GM19025 (cell line): ENCODE data around the gene HADHB.
"Not testable (repeated sequence)": the region's sequence is repeated elsewhere in the genome, so short reads cannot be mapped to it uniquely, and the experiment has no call there.

Source experiments
- ATAC-seq: cut with Tn5 transposase; IDR thresholded peaks from one replicate; pipeline ENCODE4 v1.9.1; 2021; ENCODE audit warnings: mild to moderate bottlenecking, low read depth, moderate library complexity; ENCODE audit not compliant: unreplicated experiment

The HADHB gene

DNA sequence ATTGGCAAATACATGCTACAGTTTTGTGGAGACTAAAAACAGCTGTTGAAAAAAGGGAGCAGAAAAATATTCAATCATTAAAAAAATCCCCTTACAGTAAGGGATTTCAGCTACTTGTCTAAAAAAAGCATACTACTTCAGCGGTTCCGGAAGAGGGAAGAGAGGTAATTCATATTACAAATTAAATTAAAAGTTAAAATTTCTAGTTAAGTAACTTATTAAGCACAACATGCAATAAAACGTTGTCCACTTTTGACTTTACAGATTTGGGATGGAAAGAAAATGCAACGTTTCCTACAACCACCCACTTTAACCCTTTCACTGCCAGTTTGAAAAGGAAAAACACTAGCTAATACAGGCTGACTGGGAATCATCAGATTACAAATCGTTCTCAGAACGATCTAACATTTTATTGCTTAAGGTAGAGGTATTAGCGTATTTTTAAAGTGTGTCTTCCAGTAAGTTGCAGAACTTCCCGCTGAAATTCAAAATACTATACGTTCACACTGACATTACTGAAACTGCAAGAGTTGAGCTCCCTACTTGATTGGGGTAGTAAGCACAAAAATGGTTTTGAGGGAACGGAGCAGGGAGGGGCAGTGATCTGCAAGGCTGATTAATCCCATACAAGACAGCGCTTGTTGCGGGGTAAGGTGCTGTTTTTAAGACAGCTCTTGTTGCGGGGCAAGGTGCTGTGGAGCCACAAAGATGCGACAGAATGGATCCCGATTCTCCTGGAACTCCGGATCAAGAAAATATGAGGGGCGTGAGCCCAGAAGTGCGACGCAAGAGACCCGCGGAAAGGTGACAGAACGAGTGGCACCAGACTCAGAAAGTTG, 1.1 kb upstream of the HADHB start:
- ATAC-seq, result no peak

DNA sequence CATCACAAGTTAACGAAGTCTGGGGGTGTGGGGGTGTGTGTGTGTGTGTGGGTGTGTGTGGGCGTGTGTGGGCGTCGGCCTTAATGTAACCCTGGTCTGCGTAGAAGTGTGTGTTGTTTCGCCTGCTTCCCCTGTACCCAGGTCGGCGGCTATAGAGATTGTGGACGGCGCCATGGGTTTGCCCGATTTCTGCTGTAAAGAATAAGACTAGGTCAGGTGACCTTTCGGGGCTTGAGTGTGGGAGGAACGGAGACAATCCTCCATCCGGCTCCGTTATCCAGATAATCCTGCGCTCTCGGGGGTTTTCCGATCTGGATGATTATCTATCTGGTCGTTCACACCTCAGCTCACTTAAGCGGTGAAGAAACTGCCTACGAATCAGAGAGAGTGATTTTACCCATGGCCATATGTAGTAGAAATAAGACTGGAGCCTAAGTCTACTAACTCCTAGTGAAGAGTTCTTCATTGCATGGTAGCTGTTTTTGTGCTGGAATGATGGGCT, 543 bp downstream of the HADHB start:
- no peak for ATAC-seq

DNA sequence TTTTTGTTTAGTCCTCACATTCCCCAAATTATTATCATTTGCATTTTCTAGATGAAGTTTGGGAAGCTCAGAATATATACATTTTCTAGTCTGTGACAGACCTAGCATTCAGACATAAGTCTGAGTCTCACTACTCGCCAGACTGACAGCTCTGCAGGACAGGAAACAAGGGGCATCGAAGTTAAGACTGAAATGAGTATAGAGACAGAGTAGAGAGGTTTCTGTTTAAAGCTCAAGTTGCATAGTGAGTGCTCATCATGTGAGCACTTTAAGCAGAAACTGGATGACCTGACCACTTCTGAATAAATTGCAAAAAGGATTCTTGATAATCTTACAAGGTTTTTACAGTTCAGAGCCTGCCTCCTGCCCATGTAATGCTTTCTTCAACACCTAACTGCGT, 1.1 kb downstream of the HADHB start:
- peak; percentile 47 for ATAC-seq

DNA sequence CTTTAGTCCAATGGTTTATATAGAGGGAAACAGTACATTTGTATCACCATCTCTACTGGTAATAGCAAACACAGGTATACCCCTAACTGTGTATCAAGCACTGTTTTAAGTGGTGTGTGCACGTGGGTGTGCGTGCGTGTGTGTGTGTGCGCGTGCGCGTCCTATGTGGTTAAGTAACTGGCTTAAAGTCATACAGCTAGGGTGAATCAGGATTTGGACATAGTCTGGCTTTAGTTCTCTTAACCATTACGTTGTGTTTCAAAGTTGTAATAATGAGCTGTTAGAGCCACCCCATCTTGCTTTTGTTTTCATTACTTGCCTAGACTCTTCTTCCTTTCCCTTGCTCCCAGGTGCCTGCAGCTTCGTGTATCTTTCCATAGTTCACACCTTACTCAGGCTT, 2.1 kb downstream of the HADHB start:
- no peak for ATAC-seq

DNA sequence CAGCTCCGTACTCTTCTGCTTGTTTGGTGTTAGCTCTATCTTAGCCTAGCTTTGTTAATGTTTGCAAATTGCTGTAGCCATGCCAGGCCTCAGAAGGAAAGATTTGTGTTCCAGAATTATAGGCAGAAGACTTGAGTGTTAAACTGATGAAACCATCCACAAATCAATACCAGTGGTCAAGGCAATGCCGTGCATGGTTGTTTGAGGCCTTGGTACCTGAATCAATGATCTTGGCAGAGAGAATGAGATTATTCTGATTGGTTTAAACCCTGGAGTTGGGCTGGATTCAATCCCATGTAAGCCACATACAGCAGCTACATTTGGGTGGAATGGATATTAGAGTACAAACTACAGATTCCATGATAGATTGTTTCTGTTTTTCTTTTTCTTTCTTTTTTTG, 4.9 kb downstream of the HADHB start:
- ATAC-seq, result no peak

DNA sequence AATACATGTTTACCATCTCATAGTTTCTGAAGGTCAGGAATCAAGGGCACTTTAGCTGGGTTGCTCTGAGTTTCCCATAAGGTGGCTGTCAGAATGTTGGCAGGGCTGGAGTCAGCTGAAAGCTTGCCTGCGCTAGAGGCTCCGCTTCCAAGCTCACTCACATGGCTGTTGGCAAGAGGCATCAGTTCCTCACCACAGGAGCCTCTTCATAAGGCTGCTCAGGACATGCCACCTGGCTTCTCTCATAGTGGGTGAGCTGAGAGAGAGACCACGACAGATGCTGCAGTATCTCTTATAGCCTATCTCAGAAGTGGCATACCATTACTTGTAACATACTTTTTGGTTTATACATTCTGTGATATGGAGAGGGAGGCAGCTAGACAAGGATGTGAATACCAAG, 7.2 kb downstream of the HADHB start:
- no peak for ATAC-seq

DNA sequence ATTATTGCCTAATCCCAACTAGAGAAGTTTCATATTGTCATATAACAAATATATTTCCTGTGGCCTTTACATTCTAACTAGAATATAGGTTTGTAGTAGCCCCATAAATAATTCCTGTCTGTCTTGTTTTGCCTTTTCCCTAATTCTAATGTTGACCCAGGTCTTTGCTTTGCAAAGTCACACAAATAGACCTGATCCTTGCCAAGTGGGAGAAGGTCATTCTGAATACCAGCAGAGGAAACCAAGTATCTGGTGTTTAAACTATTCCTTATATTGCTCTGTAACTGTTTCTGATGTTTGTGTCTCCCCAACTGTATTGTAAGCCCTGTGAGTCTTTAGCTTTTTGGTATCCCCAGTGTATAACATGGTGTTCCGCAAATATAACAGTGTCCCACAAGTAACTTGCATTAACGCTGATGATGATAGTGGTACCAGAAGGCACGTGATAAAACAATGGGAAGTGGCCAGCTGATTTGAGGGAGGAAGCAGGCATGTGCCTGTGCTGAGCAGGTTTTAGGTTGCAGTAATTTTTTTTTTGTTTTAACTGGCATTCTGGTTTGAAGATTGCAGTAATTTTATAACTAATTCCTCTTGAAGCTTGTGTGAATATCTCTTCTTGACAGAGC, 11.1 kb downstream of the HADHB start:
- no peak for ATAC-seq

DNA sequence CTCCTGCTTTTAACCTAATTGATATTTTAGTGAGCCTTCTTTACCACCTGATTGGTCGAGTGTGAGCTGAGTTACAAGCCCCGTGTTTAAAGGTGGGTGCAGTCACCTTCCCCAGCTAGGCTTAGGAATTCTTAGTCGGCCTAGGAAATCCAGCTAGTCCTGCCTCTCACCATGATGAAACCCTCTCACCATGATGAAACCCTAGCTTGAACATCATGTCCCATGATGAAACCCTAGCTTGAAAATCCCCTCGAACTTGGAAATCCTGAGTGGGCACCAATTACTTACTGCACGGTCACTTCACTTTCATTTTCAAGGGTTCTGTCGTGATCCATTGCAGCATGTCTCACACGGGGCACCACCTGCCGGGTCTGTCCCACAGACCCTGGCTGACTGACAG, 14.1 kb downstream of the HADHB start:
- not testable (repeated sequence) for ATAC-seq

DNA sequence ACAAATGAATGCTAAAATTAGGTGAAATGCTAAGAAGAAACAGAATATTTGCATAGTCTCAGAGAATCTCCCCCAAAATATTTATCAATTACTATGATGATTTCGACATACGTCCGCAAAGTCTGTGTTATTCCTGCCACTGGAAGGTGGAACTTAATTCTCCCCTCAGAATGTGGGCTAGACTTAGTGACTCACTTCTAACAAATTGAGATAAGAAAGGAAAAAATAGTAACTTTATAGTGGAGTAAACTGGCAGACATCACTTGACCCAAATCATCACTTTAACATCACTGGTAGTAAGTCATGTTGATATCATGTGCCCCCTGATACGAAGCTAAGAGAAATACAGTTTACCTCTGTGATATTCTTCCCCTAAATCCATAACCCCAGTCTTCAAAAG, 23.5 kb downstream of the HADHB start:
- no peak for ATAC-seq

DNA sequence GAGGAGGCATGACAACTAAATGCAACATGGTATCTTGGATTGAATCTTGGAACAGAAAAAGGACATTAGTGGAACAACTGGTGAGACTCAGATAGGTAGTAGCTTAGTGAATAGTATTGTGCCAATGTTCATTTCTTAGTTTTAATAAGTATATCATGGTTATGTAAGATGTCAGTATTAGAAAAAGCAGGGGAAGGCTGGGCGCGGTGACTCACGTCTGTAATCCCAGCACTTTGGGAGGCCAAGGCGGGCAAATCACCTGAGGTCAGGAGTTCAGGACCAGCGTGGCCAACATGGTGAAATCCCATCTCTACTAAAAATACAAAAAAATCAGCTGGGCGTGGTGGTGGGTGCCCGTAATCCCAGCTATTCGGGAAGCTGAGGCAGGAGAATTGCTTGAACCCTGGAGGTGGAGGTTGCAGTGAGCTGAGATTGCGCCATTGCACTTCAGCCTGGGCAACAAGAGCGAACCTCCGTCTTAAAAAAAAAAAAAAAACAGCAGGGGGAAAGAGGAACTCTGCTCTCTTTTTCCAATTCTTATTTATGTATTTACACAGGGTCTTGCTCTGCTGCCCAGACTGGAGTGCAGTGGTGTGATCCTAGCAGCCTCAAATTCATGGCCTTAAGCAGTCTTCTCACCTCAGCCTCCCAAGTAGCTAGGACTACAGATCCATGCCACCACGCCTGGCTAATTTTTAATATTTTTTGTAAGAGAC, 24.1 kb downstream of the HADHB start:
- not testable (repeated sequence) for ATAC-seq

DNA sequence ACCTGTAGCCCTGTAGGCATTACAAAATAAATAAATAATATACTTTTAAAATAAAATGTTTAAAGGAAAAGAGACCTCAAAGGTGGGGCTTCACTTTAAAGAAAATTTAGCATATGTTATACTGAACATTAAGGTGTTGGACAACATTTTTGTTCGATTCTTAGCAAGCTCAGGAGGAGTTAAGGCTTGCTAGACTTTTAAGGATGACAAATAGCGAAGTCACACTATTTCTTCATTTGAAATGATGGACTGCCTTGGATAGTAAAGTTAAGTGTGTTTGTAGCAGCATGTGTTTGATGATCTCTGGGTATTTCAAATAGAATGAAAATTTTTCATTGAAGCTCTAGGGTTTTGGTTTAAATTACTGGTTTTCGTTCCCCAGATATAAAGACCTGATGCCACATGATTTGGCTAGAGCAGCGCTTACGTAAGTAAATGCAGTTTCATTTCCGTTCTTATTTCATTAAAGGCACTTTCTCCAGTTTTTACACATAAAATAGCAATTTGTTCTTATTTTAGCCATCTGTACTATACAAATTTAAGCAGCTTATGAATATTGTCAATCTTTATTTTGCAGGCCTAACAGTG, 24.9 kb downstream of the HADHB start:
- no peak for ATAC-seq

DNA sequence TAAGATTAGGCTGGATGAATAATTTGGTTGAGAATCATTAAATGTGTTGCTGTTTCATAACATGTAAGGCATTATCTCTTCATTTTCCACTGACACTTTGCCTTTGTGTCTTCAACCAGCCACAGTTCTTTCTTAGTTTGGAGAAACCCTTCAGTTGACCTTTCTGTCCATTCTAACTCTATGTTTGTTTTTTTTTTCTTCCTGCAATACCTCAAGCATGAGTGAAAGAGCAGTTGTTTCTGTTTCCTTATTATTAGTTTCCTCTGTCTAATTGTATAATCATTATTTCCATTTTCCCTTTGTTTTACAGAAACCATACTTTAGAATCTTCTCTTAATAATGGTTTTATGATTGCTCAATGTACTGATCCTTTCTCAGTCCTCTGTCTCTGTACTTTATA, 25.6 kb downstream of the HADHB start:
- ATAC-seq, result no peak

DNA sequence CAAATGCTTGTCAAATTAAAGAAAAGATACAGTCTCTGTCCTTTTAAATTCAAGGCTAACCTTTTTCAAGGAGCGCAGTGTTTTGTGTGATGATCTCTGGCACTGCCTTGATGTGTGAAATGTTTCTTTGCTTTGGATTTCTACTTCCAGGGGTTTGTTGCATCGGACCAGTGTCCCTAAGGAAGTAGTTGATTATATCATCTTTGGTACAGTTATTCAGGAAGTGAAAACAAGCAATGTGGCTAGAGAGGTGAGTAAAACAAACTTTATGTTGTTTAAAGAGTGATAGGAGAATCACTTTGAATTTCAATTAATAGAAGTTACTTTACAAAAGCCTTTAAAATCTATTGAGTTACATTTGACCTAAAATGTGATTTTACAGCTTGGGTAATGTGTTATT, 28.8 kb downstream of the HADHB start:
- ATAC-seq, result no peak

DNA sequence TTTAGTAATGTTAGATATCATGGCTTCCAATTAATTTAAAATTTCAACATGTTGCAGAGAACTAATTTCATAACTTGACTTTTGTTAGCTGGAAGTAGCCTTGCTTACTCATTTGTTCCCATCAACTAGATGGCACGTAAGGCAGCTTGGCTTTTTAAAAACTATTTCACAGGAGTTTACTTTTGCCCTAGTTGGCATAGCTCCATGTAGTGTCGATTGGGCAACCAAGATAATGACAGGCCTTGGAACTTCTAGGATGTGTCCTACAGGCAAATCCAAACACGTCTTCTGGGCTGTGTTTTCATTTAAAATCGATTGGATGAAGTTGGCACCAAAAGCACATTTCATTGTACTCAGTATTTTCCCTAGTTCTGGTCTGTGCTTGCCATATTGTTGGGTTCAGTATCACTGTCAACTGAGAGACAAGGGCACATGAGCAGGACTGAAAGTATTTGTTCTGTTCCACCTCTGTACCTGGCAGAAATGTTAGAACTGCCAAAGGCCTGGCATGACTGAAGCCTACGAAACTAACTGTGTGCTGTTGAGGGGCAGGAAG, 29.4 kb downstream of the HADHB start:
- no peak for ATAC-seq

DNA sequence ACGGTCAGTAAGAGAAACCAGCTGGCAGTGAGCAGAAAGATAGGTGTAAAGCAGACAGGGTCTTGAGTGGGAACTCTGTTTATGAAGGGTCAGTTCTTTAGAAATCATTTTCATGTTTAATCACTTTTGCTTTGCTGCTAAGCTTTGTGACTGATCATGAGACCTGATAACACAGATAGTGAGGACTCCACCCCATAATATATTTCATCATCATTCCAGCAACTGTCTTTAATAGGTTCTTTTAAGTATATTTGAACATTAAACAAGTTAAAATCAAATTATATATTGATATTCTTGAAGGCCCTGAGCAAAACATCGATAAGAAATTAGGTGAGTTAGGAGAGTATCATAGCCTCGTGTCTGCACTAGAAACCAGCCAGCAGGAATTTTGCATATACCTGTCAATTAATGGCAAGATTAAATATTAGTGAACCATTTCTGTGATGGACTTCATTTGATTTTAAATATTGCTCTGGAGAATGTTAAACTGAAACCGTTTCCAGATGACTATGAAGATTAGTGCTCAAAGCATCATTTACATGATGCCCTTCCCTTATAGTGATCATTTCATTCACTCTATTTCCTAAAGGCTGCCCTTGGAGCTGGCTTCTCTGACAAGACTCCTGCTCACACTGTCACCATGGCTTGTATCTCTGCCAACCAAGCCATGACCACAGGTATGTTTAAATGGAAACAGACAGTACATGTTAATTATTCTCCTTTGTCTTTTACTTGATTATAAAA, 31.9 kb downstream of the HADHB start:
- no peak for ATAC-seq

DNA sequence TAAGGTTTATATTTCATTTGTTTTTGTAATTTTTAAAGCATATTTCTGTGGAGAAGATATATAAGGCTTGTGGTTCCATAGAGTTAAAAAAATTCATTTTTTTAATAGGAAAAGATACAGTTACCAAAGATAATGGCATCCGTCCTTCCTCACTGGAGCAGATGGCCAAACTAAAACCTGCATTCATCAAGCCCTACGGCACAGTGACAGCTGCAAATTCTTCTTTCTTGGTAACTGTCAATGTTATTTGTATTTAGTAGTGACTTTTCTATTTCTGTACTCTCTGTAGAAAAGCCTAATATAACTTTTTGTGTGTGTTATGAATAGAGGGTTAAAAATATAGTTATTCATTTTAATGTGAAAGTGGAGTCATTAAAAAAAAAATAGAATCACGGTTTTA, 35.1 kb downstream of the HADHB start:
- ATAC-seq, result no peak

DNA sequence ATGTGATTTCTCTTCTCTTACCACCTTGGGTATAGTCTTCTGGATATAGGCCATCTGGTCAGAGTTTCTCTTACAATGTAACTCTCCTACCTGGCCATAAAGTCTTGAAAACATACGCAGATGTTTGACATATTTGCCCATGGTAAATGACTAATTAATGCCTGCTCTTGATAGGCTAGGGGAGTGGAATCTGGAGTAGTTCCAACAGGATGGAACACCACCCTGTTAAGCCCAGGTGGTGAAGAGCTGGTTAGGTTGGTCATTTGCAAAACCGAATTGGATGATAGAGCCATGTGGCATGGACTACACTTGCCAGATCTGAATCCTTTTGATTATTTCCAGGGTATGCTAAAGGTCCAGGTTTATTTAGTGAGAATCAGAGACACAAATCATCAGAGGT, 36.5 kb downstream of the HADHB start:
- ATAC-seq, result no peak

DNA sequence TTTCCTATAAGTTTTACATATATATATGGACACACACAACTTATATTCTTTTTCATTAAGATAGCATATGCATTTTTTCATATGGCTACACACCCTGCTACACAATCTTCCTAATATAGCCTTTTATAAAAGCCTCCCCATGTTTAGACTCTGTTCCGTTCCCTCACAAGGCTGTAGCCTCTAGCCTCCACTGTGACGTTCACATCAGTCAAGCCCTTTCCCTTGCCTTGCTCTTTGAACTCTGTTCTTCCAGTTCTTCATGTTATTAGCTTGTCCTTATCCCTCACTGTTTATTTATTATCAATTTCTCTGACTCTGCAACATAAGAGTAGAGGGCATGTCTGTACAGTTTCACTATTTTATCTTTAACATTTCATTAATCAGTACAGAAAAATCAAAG, 38.9 kb downstream of the HADHB start:
- ATAC-seq, result no peak

DNA sequence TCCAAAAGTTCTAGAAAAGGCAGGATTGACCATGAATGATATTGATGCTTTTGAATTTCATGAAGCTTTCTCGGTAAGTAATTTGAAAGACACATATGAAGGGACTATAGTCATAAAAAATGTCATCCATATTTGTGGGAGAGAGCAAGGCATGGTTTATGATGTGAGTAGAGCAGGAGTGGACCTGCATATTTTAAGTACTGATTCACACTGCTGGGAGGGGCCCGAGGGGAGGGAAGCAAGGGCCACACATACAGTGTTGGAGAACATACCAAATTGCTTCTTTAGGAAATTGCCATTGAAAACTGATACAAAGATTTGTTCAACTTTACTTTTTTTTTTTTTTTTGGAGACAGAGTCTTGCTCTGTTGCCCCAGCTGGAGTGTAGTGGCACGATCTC, 39.4 kb downstream of the HADHB start:
- no peak for ATAC-seq

DNA sequence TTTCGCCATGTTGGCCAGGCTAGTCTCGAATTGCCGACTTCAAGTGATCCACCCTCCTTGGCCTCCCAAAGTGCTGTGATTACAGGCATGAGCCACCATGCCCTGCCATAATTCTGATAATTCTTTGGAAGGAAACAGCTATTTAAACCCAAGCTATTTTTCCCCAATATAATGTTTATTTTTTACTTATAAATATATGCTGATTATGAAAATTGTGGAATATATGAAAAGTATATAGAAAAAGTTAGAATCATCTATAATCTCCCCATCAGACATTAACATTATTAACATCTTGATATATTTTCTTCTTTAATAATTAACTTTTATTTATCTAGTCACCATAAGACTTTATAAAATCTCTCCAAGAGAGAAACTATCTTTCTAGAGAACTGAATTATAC, 41.2 kb downstream of the HADHB start:
- ATAC-seq, result no peak
